B cell (primary cell): ENCODE results near the gene MS4A1. TPM values are rescaled to one million over a fixed set of nuclear protein-coding genes. Genes with fewer than 3 reads are reported as not detected.

ENCODE experiments used
- ATAC-seq: fragments of 200-7000 bp; cut with Tn5 transposase; one replicate; pipeline ENCODE4 v1.10.0; 2021; ENCODE audit warnings: low read depth, mild to moderate bottlenecking, moderate number of reproducible peaks, moderate library complexity
- CTCF ChIA-PET: fragments of 350-600 bp; sonication (Branson Sonifier 250); formaldehyde crosslinking; loops from one replicate; lab custom pipeline; 2021; ENCODE audit warnings: antibody characterized with exemption, inconsistent platforms; lab: Charles Lee
- POLR2A ChIA-PET: fragments of 350-600 bp; sonication (Branson Sonifier 250); formaldehyde crosslinking; loops from one replicate; lab custom pipeline; 2021; ENCODE audit warnings: antibody characterized with exemption; lab: Charles Lee
- DNase-seq: peaks from one replicate; pipeline ENCODE4 v3.0.0; 2013
- H2AFZ ChIP-seq: 2 replicates; pipeline ENCODE4 v1.6.1; 2012; ENCODE audit warnings: mild to moderate bottlenecking, low read depth, low read length; ENCODE audit not compliant: insufficient read depth, poor library complexity, severe bottlenecking
- H3K27ac ChIP-seq, 2 donors: 1 replicate in 1 of 2; 2 replicates in 1 of 2; pipeline ENCODE4 v1.5.1; 2012 to 2013; ENCODE audit warnings: low read length in 2 of 2, mild to moderate bottlenecking in 2 of 2, moderate library complexity in 1 of 2
- H3K27me3 ChIP-seq, 4 experiments: fragments of 200-600 bp in 1 of 4; sonication (generic) in 1 of 4; replicated peaks in 1 of 4; 1 replicate in 2 of 4; 2 replicates in 2 of 4; pipeline versions ENCODE4 v1.6.1 to v1.7.0; 2013 to 2016; ENCODE audit warnings: low read length in 3 of 4, mild to moderate bottlenecking in 2 of 4, mixed read lengths in 1 of 4, moderate library complexity in 1 of 4; ENCODE audit not compliant: insufficient read depth in 4 of 4, control insufficient read depth in 3 of 4; ENCODE audit errors: control extremely low read depth in 1 of 4
- H3K36me3 ChIP-seq, 2 experiments: replicated peaks in 1 of 2; 1 replicate in 1 of 2; 2 replicates in 1 of 2; pipeline versions ENCODE4 v1.6.1 to v1.7.1; 2013; ENCODE audit warnings: low read length in 1 of 2; ENCODE audit not compliant: insufficient read depth in 2 of 2, control insufficient read depth in 1 of 2; ENCODE audit errors: control extremely low read depth in 1 of 2, extremely low read depth in 1 of 2
- H3K4me1 ChIP-seq, 2 donors: fragments of 200-600 bp in 1 of 2; sonication (generic) in 1 of 2; 1 replicate in 1 of 2; 2 replicates in 1 of 2; pipeline versions ENCODE4 v1.5.1 to v1.6.1; 2013 to 2017; ENCODE audit warnings: low read length in 2 of 2; ENCODE audit not compliant: control insufficient read depth in 2 of 2, insufficient read depth in 2 of 2
- H3K4me2 ChIP-seq: replicated peaks from 2 replicates; pipeline ENCODE3; 2012; ENCODE audit warnings: mild to moderate bottlenecking, low read depth, low read length; ENCODE audit not compliant: poor library complexity, severe bottlenecking
- H3K4me3 ChIP-seq, 5 experiments: fragments of 200-600 bp in 1 of 5; sonication (generic) in 1 of 5; 1 replicate in 3 of 5; 2 replicates in 2 of 5; pipeline versions ENCODE4 v1.5.1 to v1.7.0; 2011 to 2016; ENCODE audit warnings: low read length in 4 of 5, mild to moderate bottlenecking in 4 of 5, low read depth in 2 of 5, control low read depth in 1 of 5, moderate library complexity in 1 of 5; ENCODE audit not compliant: insufficient read depth in 1 of 5; ENCODE audit errors: control extremely low read depth in 1 of 5, extremely low read depth in 1 of 5
- H3K79me2 ChIP-seq: fragments of 200-600 bp; sonication (generic); one replicate; pipeline ENCODE4 v1.6.0; 2016; ENCODE audit warnings: low read length; ENCODE audit not compliant: control insufficient read depth, insufficient read depth
- H3K9ac ChIP-seq: fragments of 200-600 bp; sonication (generic); 2 replicates; pipeline ENCODE4 v1.6.1; 2017; ENCODE audit warnings: mild to moderate bottlenecking, low read length, moderate library complexity
- H3K9me3 ChIP-seq, 3 donors: one replicate each; pipeline versions ENCODE4 v1.6.1 to v1.7.1; 2013; ENCODE audit warnings: low read length in 2 of 3; ENCODE audit not compliant: control insufficient read depth in 2 of 3, insufficient read depth in 1 of 3; ENCODE audit errors: control extremely low read depth in 1 of 3
- H4K20me1 ChIP-seq: 2 replicates; pipeline ENCODE4 v1.6.0; 2012; ENCODE audit warnings: mild to moderate bottlenecking, low read length; ENCODE audit not compliant: insufficient read depth, control insufficient read depth, poor library complexity, severe bottlenecking
- H3K27ac Mint-ChIP-seq: one replicate; pipeline ENCODE4 v1.8.0; 2021; ENCODE audit warnings: mixed read lengths
- H3K27me3 Mint-ChIP-seq: one replicate; pipeline ENCODE4 v1.8.0; 2021; ENCODE audit warnings: mixed read lengths
- H3K4me1 Mint-ChIP-seq: one replicate; pipeline ENCODE4 v1.8.0; 2021; ENCODE audit warnings: mixed read lengths
- H3K4me3 Mint-ChIP-seq: one replicate; pipeline ENCODE4 v1.8.0; 2021; ENCODE audit warnings: mixed read lengths
- H3K9me3 Mint-ChIP-seq: one replicate; pipeline ENCODE4 v1.8.0; 2022; ENCODE audit warnings: mixed read lengths; ENCODE audit not compliant: insufficient read depth
- EZH2 ChIP-seq: IDR thresholded peaks from 2 replicates; pipeline ENCODE4 v1.6.1; 2012; ENCODE audit warnings: borderline replicate concordance, low read depth, mild to moderate bottlenecking, moderate library complexity, low read length; ENCODE audit not compliant: insufficient read depth, poor library complexity, severe bottlenecking
- WGBS: methylation state at CpG from one replicate; pipeline ENCODE4 v1.1.5; 2013; ENCODE audit warnings: missing lambda C conversion rate; ENCODE audit not compliant: insufficient coverage; 5-methylcytosine and 5-hydroxymethylcytosine counted together
- intact Hi-C: fragments of 100-400 bp; cut with micrococcal nuclease; formaldehyde crosslinking; loops from one replicate; pipeline ENCODE4 v1.10.0; 2022
- polyA plus RNA-seq: library from polyadenylated mRNA; depleted of rRNA; stranded (reverse); fragments of >200 nt; gene quantifications from 2 replicates; pipeline ENCODE4 v1.2.3, GENCODE V29; 2012
- total RNA-seq, 2 donors: library from RNA; stranded (reverse); fragments of 120-200 nt in 1 of 2; gene quantifications; 1 replicate in 1 of 2; 2 replicates in 1 of 2; pipeline versions ENCODE4 v1.2.3 to v1.2.4, GENCODE V29; 2013 to 2022
- TF ChIP-seq, protein P1 (sequence below): fragments of 200-600 bp; IDR thresholded peaks from one replicate; pipeline ENCODE4 v1.8.0; 2022; ENCODE audit warnings: antibody characterized with exemption, mild to moderate bottlenecking

Gene MS4A1
- total and polyA plus RNA-seq, 2 donors (not counting 1 experiment from before 2014, with no cell fraction given), result 1,202 to 5,160 TPM

DNA sequence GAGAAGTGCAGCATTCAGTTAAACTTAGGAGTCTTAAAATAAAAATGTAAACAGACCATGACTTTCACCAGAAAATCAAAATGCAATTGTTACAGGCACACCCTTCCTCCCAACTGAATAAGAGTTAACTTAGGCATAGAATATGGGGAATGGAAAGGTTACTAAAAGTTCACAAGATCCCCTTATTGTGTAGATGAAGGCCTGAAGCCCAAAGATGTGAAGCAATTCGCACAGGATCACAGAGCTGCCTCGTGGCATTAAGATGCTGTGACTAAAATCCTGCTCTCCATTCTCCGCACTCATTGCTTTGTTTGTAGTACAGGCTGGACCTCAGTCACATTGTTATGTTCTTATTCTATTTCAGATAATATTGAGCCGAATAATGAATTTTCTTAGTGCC is 22.2 kb upstream of the MS4A1 start:
- POLR2A ChIA-PET, result no interaction called here
- Mint-ChIP-seq H3K27me3 (no peaks in the 10 kb centered on the region), H3K4me1 (peaks cover 19% of the 10 kb centered on the region), H3K4me3 (no peak overlapping the region), H3K27ac (no peak overlapping the region), H3K9me3 (no peaks in the 10 kb centered on the region)
- no peak overlapping the region for H3K27ac ChIP-seq
- H3K27me3 ChIP-seq, result no peaks in the 10 kb centered on the region
- WGBS, result 86% methylated on average over 3 of the region's 4 CpGs
- no peak overlapping the region for H2AFZ ChIP-seq
- intact Hi-C loops, result loop anchor here (5.0 kb wide), 1 partner anchor 36 kb away; the partner anchor contains the start of gene MS4A14
- H3K4me3 ChIP-seq, result no peak overlapping the region
- TF ChIP-seq EZH2, result no peak
- TF ChIP-seq, protein P1, sequence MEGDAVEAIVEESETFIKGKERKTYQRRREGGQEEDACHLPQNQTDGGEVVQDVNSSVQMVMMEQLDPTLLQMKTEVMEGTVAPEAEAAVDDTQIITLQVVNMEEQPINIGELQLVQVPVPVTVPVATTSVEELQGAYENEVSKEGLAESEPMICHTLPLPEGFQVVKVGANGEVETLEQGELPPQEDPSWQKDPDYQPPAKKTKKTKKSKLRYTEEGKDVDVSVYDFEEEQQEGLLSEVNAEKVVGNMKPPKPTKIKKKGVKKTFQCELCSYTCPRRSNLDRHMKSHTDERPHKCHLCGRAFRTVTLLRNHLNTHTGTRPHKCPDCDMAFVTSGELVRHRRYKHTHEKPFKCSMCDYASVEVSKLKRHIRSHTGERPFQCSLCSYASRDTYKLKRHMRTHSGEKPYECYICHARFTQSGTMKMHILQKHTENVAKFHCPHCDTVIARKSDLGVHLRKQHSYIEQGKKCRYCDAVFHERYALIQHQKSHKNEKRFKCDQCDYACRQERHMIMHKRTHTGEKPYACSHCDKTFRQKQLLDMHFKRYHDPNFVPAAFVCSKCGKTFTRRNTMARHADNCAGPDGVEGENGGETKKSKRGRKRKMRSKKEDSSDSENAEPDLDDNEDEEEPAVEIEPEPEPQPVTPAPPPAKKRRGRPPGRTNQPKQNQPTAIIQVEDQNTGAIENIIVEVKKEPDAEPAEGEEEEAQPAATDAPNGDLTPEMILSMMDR, result no peak
- H4K20me1 ChIP-seq, result no peaks in the 10 kb centered on the region
- no peaks in the 10 kb centered on the region for H3K9me3 ChIP-seq
- CTCF ChIA-PET, result no interaction called here
- no peak overlapping the region for H3K4me2 ChIP-seq
- no peak overlapping the region for H3K9ac ChIP-seq
- H3K79me2 ChIP-seq, result no peaks in the 10 kb centered on the region
- ATAC-seq, result no peak
- H3K4me1 ChIP-seq, result no peaks in the 10 kb centered on the region
- H3K36me3 ChIP-seq, result no peaks in the 10 kb centered on the region
- no peak for DNase-seq

DNA sequence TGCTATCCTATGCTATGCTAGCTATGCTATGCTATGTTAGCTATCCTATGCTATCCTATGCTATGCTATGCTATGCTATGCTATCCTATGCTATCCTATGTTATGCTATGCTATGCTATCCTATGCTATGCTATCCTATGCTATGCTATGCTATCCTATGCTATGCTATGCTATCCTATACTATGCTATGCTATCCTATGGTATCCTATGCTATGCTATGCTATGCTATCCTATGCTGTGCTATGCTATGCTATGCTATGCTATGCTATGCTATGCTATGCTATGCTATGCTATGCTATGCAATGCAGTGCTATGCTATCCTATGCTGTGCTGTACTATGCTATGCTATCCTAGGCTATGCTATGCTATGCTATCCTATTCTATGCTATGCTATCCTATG is 8.6 kb upstream of the MS4A1 start:
- ATAC-seq (no peak), DNase-seq (no peak)
- no peak overlapping the region for H2AFZ ChIP-seq
- peaks cover 7% of the 10 kb centered on the region for H3K79me2 ChIP-seq
- H3K4me1 ChIP-seq, result peaks cover 36 to 39% of the 10 kb centered on the region in 2 donors
- H3K9ac ChIP-seq, result peak overlapping the region; percentile 57
- no peaks in the 10 kb centered on the region for H3K9me3 Mint-ChIP-seq
- POLR2A ChIA-PET, result no interaction called here
- H3K27me3 Mint-ChIP-seq, result no peaks in the 10 kb centered on the region
- H3K27ac ChIP-seq, result no peak overlapping the region
- intact Hi-C loops, result loop anchor here (2.0 kb wide), 1 partner anchor 68 kb away; the partner anchor contains the start of gene MS4A7
- H4K20me1 ChIP-seq, result no peaks in the 10 kb centered on the region
- H3K4me1 Mint-ChIP-seq, result peaks cover 63% of the 10 kb centered on the region
- H3K27me3 ChIP-seq, result no peaks in the 10 kb centered on the region
- peak overlapping the region; percentile 68 for H3K27ac Mint-ChIP-seq
- no peak overlapping the region for H3K4me3 Mint-ChIP-seq
- peak overlapping the region in 2 of 5 experiments; percentile 48 to 70 for H3K4me3 ChIP-seq
- H3K4me2 ChIP-seq, result peak overlapping the region; percentile 71
- H3K9me3 ChIP-seq, result peaks cover 0 to 3% (median 0%) of the 10 kb centered on the region in 3 donors
- CTCF ChIA-PET, result interaction anchor here (1.4 to 2.1 kb wide), 2 partner anchors 9 to 50 kb away, joined by 3 to 6 read pairs; partner anchors contain the start of gene MS4A1
- no peak for TF ChIP-seq EZH2
- TF ChIP-seq, protein P1, result no peak
- no peaks in the 10 kb centered on the region for H3K36me3 ChIP-seq
